WTC11 (cell line): ENCODE data around the gene GIPC3. TPM values are rescaled to one million over a fixed set of nuclear protein-coding genes. Genes with fewer than 3 reads are reported as not detected.
"Not testable (repeated sequence)": the region's sequence is repeated elsewhere in the genome, so short reads cannot be mapped to it uniquely, and the experiment has no call there.

ENCODE experiments used
- ATAC-seq: fragments of 200-7000 bp; cut with Tn5 transposase; 2 replicates; pipeline ENCODE4 v1.10.0; 2021; ENCODE audit warnings: mild to moderate bottlenecking, moderate library complexity
- CTCF ChIA-PET: fragments of 300-600 bp; sonication (Branson Sonifier 250); formaldehyde crosslinking; loops from one replicate; lab custom pipeline; 2021; ENCODE audit warnings: antibody characterized with exemption; lab: Charles Lee
- POLR2A ChIA-PET: fragments of 350-600 bp; sonication (Branson Sonifier 250); formaldehyde crosslinking; loops from one replicate; lab custom pipeline; 2021; ENCODE audit warnings: antibody characterized with exemption; lab: Charles Lee
- DNase-seq: peaks from one replicate; pipeline ENCODE4 v3.0.0; 2021; ENCODE audit warnings: low spot score
- H3K27ac Mint-ChIP-seq: 2 replicates; pipeline ENCODE4 v1.8.0; 2021; ENCODE audit warnings: mixed read lengths
- H3K27me3 Mint-ChIP-seq: 2 replicates; pipeline ENCODE4 v1.8.0; 2021; ENCODE audit warnings: low read depth, mild to moderate bottlenecking, moderate library complexity, mixed read lengths
- H3K36me3 Mint-ChIP-seq: 2 replicates; pipeline ENCODE4 v1.8.0; 2021; ENCODE audit warnings: mixed read lengths
- H3K4me1 Mint-ChIP-seq: 2 replicates; pipeline ENCODE4 v1.8.0; 2022; ENCODE audit warnings: mixed read lengths
- H3K4me3 Mint-ChIP-seq: 2 replicates; pipeline ENCODE4 v1.8.0; 2021; ENCODE audit warnings: mild to moderate bottlenecking, moderate library complexity, mixed read lengths
- H3K9me3 Mint-ChIP-seq: 2 replicates; pipeline ENCODE4 v1.8.0; 2021; ENCODE audit warnings: mixed read lengths
- GABPB1 ChIP-seq: sonication (generic); formaldehyde crosslinking; IDR thresholded peaks from 2 replicates; pipeline ENCODE4 v1.8.1; 2023; ENCODE audit warnings: mild to moderate bottlenecking, missing genetic modification reagents
- HMGA2 ChIP-seq: fragments of 250-450 bp; sonication (Bioruptor Pico); IDR thresholded peaks from 2 replicates; pipeline ENCODE4 v1.4.0; 2021; ENCODE audit warnings: mild to moderate bottlenecking, moderate library complexity
- IRF1 ChIP-seq: sonication (generic); formaldehyde crosslinking; IDR thresholded peaks from 2 replicates; pipeline ENCODE4 v1.8.0; 2023; ENCODE audit warnings: missing genetic modification reagents
- JUN ChIP-seq: sonication (generic); formaldehyde crosslinking; IDR thresholded peaks from 2 replicates; pipeline ENCODE4 v1.8.0; 2023; ENCODE audit warnings: mild to moderate bottlenecking, missing genetic modification reagents
- MLX ChIP-seq: sonication (generic); formaldehyde crosslinking; IDR thresholded peaks from 2 replicates; pipeline ENCODE4 v1.8.1; 2023; ENCODE audit warnings: mild to moderate bottlenecking, missing genetic modification reagents, moderate library complexity
- NFE2L1 ChIP-seq: sonication (generic); formaldehyde crosslinking; IDR thresholded peaks from 2 replicates; pipeline ENCODE4 v1.8.1; 2023; ENCODE audit warnings: missing genetic modification reagents
- NFYB ChIP-seq: sonication (generic); formaldehyde crosslinking; conservative IDR thresholded peaks from 2 replicates; pipeline ENCODE4 v1.8.0; 2022; ENCODE audit warnings: low read depth, missing genetic modification reagents
- NR2C2 ChIP-seq: sonication (generic); formaldehyde crosslinking; IDR thresholded peaks from 2 replicates; pipeline ENCODE4 v1.8.0; 2022; ENCODE audit warnings: mild to moderate bottlenecking, missing genetic modification reagents
- RORB ChIP-seq: fragments of 250-450 bp; sonication (Bioruptor Pico); IDR thresholded peaks from 2 replicates; pipeline ENCODE4 v1.9.0; 2021; ENCODE audit warnings: mild to moderate bottlenecking
- SOX15 ChIP-seq: fragments of 250-450 bp; sonication (Bioruptor Pico); IDR thresholded peaks from 2 replicates; pipeline ENCODE4 v1.9.0; 2021; ENCODE audit warnings: mild to moderate bottlenecking
- TEAD1 ChIP-seq: sonication (generic); formaldehyde crosslinking; IDR thresholded peaks from 2 replicates; pipeline ENCODE4 v1.8.0; 2022; ENCODE audit warnings: mild to moderate bottlenecking, missing genetic modification reagents
- ZNF317 ChIP-seq: sonication (generic); formaldehyde crosslinking; IDR thresholded peaks from 2 replicates; pipeline ENCODE4 v1.8.1; 2023; ENCODE audit warnings: low read depth, mild to moderate bottlenecking, moderate library complexity, missing genetic modification reagents, borderline replicate concordance
- ZNF396 ChIP-seq: fragments of 250-450 bp; sonication (Bioruptor Pico); IDR thresholded peaks from 2 replicates; pipeline ENCODE4 v1.8.0; 2021; ENCODE audit warnings: mild to moderate bottlenecking, moderate library complexity, borderline replicate concordance
- total RNA-seq: library from RNA; stranded (reverse); gene quantifications from 3 replicates; pipeline ENCODE4 v1.2.3, GENCODE V29; 2021
- TF ChIP-seq, protein P1 (sequence below): sonication (generic); formaldehyde crosslinking; IDR thresholded peaks from 2 replicates; pipeline ENCODE4 v1.8.1; 2023; ENCODE audit warnings: mild to moderate bottlenecking, missing genetic modification reagents, moderate library complexity
- TF ChIP-seq, protein P2 (sequence below): sonication (generic); formaldehyde crosslinking; IDR thresholded peaks from 2 replicates; pipeline ENCODE4 v1.8.1; 2023; ENCODE audit warnings: mild to moderate bottlenecking, missing genetic modification reagents, borderline replicate concordance
- TF ChIP-seq, protein P3 (sequence below): sonication (generic); formaldehyde crosslinking; IDR thresholded peaks from 2 replicates; pipeline ENCODE4 v1.8.1; 2023; ENCODE audit warnings: mild to moderate bottlenecking, moderate library complexity, missing genetic modification reagents

GIPC3 gene
- total RNA-seq, 1 experiment from 2014 or later: 1.0 TPM

DNA sequence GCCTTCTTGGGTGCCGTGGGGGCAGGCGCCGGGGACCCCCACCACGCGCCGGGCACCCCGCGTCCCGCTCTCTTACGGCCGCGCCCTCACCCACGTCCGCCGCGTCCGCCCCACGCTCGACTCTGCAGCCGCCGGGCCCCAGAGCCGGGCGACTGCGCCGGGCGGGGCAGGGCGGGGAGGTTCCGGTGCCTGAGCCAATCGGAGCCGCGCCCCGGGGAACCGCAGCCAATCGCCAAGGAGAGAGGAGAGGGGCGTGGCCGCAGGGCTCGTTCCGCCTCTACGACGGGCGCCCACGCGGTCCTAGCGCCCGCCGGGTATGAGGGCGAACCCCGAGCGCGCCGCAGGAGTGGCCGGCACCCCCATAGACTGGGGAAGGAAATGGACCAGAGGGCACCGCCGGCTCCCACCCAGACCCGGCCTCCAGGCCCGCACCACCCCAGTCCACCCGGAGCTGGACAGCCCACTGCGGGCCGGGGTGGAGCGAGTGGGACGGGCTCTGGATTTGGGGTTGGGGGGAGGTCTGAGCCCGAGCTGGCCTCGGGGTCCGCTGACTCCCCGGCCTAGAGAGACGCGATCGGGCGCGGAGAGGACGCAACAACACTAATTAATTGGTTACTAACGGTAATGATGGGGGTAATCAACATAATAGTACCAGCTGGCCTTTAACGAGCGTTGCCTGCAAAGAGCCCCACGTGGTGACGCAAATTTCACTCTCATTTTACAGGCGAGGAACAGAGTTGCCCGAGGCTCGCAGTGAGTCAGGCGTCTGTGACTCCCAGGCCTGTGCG is 27.6 kb upstream of the GIPC3 start, which contains the start of gene MFSD12 (continued):
- peak; percentile 58 for TF ChIP-seq GABPB1 (CRISPR knock-in tag)
- TF ChIP-seq, protein P1, sequence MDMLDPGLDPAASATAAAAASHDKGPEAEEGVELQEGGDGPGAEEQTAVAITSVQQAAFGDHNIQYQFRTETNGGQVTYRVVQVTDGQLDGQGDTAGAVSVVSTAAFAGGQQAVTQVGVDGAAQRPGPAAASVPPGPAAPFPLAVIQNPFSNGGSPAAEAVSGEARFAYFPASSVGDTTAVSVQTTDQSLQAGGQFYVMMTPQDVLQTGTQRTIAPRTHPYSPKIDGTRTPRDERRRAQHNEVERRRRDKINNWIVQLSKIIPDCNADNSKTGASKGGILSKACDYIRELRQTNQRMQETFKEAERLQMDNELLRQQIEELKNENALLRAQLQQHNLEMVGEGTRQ (CRISPR knock-in tag): peak; percentile 34; the same call in 1 of the 2 replicates

DNA sequence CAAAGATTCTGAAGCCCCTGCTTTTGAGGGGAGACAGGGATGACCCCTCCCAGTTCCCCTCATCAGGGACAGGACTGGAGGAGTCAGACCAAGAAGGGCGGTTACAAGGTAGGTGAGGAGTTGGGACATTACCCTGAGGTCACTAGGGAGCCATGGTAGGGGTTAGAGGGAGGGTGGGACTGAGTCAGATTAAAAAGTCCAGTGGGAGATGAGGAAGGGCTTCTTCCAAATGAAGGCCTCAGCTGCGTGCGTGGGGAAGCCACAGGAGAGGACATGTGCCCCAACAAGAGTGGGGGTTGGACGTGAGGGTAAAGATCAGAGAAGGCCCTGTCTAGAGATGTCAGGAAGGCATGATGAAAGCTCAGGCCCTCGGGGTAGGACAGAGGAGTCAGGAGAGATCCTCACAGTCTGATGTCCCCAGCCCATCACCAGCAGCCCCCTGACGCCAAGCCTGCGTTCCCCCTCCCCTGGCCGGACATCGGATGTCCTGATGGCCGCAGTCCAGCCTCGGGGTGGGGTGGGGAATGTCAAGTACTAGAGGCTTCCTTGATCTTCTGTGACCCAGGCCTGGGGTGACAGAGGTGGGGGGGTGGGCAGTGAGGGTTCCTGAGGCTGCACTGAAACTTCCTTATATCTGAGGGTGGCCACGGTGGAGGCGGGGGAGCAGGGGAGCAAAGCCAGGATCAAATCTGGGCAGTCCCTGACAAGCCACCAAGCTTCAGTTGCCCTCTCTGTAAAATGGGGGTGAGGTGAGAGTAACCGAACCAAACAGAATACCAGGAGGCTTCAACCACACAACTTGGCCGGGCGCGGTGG is 21.4 kb upstream of the GIPC3 start:
- CTCF ChIA-PET: interaction anchor here (1.0 kb wide), 1 partner anchor 19 kb away, joined by 3 read pairs; no protein-coding TSS in a partner anchor
- no peak overlapping the region for H3K27ac Mint-ChIP-seq
- H3K9me3 Mint-ChIP-seq: no peaks in the 10 kb centered on the region
- POLR2A ChIA-PET: no interaction called here
- ATAC-seq (no peak), DNase-seq (no peak)
- H3K4me1 Mint-ChIP-seq: no peaks in the 10 kb centered on the region
- H3K36me3 Mint-ChIP-seq: no peaks in the 10 kb centered on the region
- TF ChIP-seq MLX (CRISPR knock-in tag): no peak
- TF ChIP-seq, protein P2, sequence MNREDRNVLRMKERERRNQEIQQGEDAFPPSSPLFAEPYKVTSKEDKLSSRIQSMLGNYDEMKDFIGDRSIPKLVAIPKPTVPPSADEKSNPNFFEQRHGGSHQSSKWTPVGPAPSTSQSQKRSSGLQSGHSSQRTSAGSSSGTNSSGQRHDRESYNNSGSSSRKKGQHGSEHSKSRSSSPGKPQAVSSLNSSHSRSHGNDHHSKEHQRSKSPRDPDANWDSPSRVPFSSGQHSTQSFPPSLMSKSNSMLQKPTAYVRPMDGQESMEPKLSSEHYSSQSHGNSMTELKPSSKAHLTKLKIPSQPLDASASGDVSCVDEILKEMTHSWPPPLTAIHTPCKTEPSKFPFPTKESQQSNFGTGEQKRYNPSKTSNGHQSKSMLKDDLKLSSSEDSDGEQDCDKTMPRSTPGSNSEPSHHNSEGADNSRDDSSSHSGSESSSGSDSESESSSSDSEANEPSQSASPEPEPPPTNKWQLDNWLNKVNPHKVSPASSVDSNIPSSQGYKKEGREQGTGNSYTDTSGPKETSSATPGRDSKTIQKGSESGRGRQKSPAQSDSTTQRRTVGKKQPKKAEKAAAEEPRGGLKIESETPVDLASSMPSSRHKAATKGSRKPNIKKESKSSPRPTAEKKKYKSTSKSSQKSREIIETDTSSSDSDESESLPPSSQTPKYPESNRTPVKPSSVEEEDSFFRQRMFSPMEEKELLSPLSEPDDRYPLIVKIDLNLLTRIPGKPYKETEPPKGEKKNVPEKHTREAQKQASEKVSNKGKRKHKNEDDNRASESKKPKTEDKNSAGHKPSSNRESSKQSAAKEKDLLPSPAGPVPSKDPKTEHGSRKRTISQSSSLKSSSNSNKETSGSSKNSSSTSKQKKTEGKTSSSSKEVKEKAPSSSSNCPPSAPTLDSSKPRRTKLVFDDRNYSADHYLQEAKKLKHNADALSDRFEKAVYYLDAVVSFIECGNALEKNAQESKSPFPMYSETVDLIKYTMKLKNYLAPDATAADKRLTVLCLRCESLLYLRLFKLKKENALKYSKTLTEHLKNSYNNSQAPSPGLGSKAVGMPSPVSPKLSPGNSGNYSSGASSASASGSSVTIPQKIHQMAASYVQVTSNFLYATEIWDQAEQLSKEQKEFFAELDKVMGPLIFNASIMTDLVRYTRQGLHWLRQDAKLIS (CRISPR knock-in tag): no peak
- no peak for TF ChIP-seq RORB
- TF ChIP-seq, protein P3, sequence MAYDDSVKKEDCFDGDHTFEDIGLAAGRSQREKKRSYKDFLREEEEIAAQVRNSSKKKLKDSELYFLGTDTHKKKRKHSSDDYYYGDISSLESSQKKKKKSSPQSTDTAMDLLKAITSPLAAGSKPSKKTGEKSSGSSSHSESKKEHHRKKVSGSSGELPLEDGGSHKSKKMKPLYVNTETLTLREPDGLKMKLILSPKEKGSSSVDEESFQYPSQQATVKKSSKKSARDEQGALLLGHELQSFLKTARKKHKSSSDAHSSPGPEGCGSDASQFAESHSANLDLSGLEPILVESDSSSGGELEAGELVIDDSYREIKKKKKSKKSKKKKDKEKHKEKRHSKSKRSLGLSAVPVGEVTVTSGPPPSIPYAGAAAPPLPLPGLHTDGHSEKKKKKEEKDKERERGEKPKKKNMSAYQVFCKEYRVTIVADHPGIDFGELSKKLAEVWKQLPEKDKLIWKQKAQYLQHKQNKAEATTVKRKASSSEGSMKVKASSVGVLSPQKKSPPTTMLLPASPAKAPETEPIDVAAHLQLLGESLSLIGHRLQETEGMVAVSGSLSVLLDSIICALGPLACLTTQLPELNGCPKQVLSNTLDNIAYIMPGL (CRISPR knock-in tag): no peak
- TF ChIP-seq ZNF396 (CRISPR knock-in tag): no peak
- no peak overlapping the region for H3K4me3 Mint-ChIP-seq
- peaks cover 30% of the 10 kb centered on the region for H3K27me3 Mint-ChIP-seq

GRCh38 chr19:3565139-3565538 is 20.1 kb upstream of the GIPC3 start:
- ATAC-seq (no peak), DNase-seq (no peak)
- no peaks in the 10 kb centered on the region for H3K9me3 Mint-ChIP-seq
- H3K27ac Mint-ChIP-seq: 0 out of 2 replicates have a peak overlapping the region, but pooled peaks have one; percentile 53
- H3K4me3 Mint-ChIP-seq: no peak overlapping the region
- peaks cover 24% of the 10 kb centered on the region for H3K27me3 Mint-ChIP-seq
- no peak for TF ChIP-seq HMGA2 (CRISPR knock-in tag)
- TF ChIP-seq SOX15 (CRISPR knock-in tag): no peak
- TF ChIP-seq IRF1 (CRISPR knock-in tag): no peak
- TF ChIP-seq JUN (CRISPR knock-in tag): no peak
- no peak for TF ChIP-seq NFE2L1 (CRISPR knock-in tag)
- no peak for TF ChIP-seq NR2C2
- no peak for TF ChIP-seq NFYB (CRISPR knock-in tag)
- no peak for TF ChIP-seq ZNF317 (CRISPR knock-in tag)
- TF ChIP-seq TEAD1 (CRISPR knock-in tag): no peak
- H3K36me3 Mint-ChIP-seq: no peaks in the 10 kb centered on the region
- ChIA-PET CTCF (interaction anchor here (0.6 to 1.8 kb wide), 3 partner anchors 20 to 38 kb away, joined by 4 to 5 read pairs (median 5); no protein-coding TSS in a partner anchor), POLR2A (interaction anchor here (0.6 kb wide), 1 partner anchor 292 kb away, joined by 6 read pairs; no protein-coding TSS in a partner anchor)
- no peaks in the 10 kb centered on the region for H3K4me1 Mint-ChIP-seq

GRCh38 chr19:3570042-3570441 is 15.2 kb upstream of the GIPC3 start:
- POLR2A ChIA-PET, H3K36me3 Mint-ChIP-seq, ATAC-seq, H3K27ac Mint-ChIP-seq, H3K27me3 Mint-ChIP-seq, DNase-seq, H3K9me3 Mint-ChIP-seq, H3K4me1 Mint-ChIP-seq, H3K4me3 Mint-ChIP-seq: not testable (repeated sequence)
- CTCF ChIA-PET: interaction anchor here (0.6 to 1.3 kb wide), 2 partner anchors 25 to 1142 kb away, joined by 3 to 8 read pairs; no protein-coding TSS in a partner anchor
